HG03066 (cell line): Measurements from ENCODE around the gene DOCK3.
"Not testable (repeated sequence)": the region's sequence is repeated elsewhere in the genome, so short reads cannot be mapped to it uniquely, and the experiment has no call there.

Source experiments
- ATAC-seq: cut with Tn5 transposase; IDR thresholded peaks from one replicate; pipeline ENCODE4 v1.9.1; 2021; ENCODE audit warnings: low read depth; ENCODE audit not compliant: unreplicated experiment

Gene DOCK3

GRCh38 chr3:51378726-51379125 is 704.0 kb downstream of the DOCK3 start:
- ATAC-seq, result no peak

DNA sequence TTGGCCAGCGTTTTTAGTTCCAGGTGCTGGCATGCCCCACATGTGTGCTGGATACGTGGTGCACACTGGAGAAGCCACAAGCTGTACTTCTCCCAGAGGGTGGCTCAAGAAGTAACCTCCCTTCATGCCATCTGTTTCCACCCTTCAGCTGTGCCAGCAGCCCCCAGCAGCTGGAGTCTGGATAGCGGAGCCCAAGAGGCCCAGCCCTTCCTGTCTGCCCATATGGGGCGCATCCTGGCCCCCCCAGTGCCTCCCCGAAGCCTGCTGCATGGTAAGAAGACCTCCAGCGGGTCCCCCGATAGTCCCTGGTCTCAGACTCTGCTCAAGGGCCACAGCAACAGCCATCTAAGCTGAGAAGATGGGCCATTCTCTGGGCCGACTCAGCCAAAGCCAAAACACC is 704.6 kb downstream of the DOCK3 start:
- ATAC-seq, result no peak

- ATAC-seq, result no peak
Measured at GRCh38 chr3:51379746-51380455, 705.2 kb downstream of the DOCK3 start.

DNA sequence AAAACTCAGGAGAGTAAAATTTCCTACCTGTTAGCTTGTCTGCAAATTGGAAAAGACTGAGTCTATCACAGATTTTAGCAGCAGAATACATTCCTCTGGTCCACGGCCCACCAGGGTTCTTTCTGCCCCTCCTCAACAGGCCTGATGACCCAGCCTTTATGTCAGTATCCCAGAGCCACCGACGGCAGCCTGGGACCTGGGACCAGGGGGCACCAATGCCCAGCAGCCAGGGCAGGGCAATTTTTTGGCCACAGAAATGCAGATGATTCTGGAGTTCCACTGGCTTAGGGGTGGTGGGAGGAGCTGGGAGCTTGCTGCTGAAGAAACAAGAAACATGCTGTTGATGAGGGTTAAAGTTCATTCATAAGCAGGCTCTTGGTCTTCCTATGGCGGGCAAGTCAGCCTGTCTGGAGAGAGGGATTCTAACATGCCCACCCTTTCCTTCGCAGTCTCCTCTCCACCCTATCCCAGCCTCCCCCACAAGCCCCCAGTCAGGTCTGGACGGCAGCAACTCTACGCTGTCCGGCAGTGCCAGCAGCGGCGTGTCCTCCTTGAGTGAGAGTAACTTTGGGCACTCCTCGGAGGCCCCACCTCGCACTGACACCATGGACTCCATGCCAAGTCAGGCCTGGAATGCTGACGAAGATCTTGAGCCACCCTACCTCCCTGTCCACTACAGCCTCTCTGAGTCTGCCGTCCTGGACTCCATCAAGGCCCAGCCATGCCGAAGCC is 706.0 kb downstream of the DOCK3 start:
- no peak for ATAC-seq

DNA sequence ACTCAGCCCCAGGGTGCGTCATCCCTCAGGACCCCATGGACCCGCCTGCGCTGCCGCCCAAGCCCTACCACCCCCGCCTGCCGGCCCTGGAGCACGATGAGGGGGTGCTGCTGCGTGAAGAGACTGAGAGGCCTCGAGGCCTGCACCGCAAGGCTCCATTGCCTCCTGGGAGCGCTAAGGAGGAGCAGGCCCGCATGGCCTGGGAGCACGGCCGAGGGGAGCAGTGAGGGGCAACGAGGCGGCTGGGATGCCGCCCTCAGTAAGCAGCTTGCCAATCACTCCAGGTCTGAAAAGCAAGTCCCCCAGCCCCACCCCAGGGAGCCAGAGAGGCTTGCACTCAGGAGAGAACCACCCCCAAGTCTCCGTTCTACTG is 706.6 kb downstream of the DOCK3 start:
- no peak for ATAC-seq

GRCh38 chr3:51382076-51382745 is 707.5 kb downstream of the DOCK3 start:
- ATAC-seq, result no peak

GRCh38 chr3:51382947-51383578 is 708.3 kb downstream of the DOCK3 start:
- ATAC-seq, result no peak

- no peak for ATAC-seq
Measured at GRCh38 chr3:51384055-51384725, 709.5 kb downstream of the DOCK3 start.

DNA sequence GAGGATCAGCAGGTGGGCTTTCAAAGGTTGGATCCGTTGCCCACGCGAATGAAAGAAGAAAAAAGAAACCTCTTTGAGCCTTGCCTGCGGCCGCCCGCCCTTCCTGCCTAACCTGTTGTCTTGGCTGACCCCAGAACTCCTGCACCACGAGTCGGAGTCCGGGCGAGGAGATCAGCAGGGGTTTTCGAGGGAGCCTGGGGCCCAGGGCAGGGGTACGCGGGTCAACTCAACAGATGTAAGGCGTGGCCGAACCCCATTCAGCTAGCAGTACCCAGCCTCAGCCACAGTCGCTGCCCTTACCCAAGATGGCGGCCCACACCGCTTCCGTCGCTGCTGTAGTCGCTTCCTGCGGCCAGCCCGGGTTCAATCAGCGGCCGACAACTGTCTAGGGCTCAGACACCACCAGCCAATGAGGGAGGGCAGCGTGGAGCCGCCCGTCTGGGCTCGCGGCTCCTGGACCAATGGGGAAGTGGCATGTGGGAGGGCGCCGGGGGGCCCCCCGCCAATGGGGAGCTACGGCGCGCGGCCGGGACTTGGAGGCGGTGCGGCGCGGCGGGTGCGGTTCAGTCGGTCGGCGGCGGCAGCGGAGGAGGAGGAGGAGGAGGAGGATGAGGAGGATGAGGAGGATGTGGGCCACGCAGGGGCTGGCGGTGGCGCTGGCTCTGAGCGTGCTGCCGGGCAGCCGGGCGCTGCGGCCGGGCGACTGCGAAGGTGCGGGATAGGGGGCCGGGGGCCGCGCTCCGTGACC is 710.2 kb downstream of the DOCK3 start, which contains the start of gene MANF:
TSS of gene MANF (plus strand) at position 566 of the 748 bp plus-strand sequence. CDS start at position 618, 52 bp downstream.
- peak; percentile 96 for ATAC-seq

DNA sequence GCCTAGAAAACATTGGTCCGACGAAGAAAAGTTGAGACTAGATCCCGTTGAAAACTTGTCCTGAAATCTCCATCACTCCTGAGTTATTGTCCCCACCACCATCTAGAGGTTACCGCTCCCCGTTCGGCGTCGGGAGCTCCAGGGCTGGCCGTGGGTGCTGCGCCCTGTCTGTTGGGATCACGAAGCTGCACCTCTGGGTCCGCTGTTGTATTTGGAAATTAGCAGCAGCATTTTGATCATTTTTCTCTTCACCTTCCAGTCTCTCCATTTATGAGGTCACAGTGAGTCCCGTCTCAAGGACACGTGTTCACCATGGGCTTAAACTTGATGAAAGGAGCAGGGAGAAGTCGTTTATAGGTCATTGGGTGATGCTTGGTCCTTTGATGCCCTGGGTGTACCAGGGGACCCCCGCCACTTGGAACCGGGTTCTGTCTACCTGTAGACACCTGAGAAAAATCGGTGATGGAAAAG is 710.9 kb downstream of the DOCK3 start:
- ATAC-seq, result no peak

GRCh38 chr3:51386159-51386851 is 711.6 kb downstream of the DOCK3 start:
- no peak for ATAC-seq

DNA sequence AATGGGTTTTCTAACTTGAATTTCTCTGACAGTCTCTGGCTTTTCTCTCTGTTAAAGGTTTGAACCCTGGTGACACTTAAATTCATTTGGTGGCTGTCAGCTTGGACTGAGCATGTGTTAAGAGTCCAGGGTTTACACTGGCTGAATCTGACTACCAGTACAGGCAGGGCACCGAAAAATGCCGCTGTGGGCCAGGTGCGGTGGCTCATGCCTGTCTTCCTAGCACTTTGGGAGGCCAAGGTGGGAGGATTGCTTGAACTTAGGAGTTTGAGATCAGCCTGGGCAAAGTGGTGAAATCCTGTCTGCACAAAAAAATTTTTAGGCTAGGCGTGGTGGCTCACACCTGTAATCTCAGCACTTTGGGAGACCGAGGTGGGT is 712.1 kb downstream of the DOCK3 start:
- no peak for ATAC-seq

GRCh38 chr3:51387281-51387680 is 712.6 kb downstream of the DOCK3 start:
- not testable (repeated sequence) for ATAC-seq

GRCh38 chr3:51388286-51389029 is 713.7 kb downstream of the DOCK3 start:
- no peak for ATAC-seq

- ATAC-seq, result no peak
Measured at GRCh38 chr3:51389423-51390183, 714.9 kb downstream of the DOCK3 start.

DNA sequence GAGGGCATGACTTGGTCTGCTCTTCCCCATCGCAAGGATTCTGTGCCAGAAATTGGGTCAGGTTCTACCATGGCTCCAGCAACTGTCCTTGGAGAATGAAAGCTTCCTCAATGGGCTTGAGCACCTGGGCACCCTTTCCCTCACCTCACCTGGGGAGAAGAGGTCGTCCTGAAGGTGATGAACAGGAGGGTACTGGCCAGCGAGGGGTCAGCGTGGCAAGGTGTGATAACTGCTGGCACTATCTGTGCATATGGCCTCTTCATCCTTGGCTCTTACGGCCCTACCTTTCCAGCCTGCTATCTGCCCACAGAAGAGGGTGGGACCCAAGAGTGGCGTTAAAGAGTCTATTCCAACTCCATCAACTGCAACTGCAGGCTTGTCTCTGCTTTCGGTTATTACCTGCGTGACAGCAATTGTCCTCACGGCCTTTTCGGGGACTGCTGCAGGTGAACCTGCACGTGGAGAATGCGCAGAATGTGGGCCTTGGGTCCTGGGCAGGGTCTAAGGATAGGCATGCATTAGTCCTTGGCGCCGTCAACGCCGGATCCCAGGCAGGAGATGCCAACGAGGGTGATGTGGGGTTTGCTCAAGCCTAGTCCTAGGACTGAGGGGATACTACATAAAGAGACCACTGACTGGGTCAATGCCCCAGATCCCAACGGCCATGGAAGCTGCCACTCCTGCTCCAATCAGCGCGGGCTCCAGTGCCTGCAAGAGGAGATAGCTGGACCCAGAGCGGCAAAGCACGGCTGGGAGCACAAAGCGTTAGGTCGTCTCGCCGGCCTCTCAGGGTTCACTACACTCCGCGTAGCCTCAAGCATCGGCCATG is 715.7 kb downstream of the DOCK3 start:
- ATAC-seq, result peak; percentile 6

DNA sequence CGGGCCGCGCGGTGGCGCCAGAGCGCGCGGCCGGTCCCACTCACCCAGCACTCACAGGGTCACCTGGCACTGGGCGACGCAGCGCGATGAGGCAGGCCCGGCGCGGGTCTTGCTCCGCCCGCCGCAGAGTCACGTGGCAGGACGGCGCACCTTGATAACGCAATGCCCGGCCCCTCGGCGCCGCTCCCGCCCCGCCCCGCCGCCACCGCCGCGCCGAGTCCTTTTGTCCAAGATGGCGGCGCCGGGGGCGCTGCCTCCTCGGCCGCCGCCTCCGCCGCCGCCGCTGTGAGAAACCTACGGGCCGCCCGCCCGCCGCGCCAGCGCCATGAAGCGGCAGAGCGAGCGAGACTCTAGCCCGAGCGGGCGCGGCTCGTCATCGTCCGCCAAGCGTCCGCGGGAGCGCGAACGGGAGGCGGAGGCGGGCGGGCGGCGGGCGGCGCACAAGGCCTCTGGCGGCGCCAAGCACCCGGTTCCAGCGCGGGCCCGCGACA is 716.4 kb downstream of the DOCK3 start, which contains the start of gene RBM15B:
TSS of gene RBM15B (plus strand) at position 211 of the 491 bp plus-strand sequence. CDS start at position 326, 115 bp downstream.
- ATAC-seq, result peak; percentile 92
